ENCODE data around the gene AIFM3.
"Not testable (repeated sequence)": the region's sequence is repeated elsewhere in the genome, so short reads cannot be mapped to it uniquely, and the experiment has no call there.

Gene AIFM3

DNA sequence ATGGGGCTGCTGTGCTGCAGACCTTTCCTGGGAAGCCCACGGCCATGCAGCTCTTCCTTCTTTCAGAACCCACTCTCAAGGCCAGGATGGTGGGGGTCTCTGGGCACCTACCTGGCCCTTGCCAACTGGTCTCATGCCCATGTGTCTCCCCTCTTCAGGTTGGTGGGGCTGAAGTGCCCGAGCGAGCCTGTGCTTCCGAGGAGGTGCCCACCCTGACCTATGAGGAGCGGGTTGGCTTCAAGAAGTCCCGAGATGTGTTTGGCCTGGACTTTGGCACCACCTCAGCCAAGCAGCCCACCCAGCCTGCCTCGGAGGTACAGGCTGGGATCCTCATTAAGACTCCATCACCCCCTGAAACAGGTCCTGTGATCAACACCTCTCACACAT is 25.0 kb downstream of the AIFM3 start:
- no peak for DNase-seq (ENCODE audit: low spot score)

DNA sequence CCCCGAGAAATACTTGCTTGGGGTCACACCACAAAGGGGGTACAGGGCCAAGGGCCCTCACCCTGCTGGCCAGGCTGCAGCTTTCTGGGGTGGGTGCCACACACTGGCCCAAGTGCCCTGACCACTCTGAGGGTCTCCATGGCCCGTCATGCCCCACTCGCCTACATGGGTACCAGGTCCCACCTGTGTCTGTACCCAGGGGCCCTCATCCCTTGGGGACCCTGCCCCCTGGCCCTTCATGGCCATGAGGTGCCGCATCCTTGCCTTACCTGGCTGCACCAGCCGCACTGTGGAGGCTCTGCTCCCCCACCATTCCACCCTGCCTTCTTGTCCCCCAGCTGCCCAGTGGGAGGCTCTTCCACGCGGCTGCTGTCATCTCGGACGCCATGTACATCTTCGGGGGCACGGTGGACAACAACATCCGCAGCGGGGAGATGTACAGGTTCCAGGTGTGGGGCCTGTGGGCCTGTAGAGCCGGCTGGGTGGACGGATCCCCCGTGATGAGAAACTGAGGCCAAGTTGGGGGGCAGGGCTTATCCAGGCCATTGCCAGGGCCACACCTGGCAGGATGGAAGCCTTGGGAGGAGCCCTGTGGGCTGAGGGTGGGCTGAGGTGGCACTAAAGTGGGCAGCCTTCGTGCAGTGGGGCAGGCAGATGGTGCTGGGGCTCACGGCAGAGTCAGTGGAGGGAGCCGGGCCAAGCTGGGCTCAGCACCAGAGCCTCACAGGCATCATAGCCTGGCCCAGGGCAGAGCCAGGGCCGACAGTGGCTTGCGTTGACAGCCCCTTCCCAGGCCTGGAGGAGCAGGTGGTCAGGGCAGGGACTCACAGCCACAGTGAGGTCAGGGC is 25.6 kb downstream of the AIFM3 start:
- no peak for DNase-seq (ENCODE audit: low spot score)

DNA sequence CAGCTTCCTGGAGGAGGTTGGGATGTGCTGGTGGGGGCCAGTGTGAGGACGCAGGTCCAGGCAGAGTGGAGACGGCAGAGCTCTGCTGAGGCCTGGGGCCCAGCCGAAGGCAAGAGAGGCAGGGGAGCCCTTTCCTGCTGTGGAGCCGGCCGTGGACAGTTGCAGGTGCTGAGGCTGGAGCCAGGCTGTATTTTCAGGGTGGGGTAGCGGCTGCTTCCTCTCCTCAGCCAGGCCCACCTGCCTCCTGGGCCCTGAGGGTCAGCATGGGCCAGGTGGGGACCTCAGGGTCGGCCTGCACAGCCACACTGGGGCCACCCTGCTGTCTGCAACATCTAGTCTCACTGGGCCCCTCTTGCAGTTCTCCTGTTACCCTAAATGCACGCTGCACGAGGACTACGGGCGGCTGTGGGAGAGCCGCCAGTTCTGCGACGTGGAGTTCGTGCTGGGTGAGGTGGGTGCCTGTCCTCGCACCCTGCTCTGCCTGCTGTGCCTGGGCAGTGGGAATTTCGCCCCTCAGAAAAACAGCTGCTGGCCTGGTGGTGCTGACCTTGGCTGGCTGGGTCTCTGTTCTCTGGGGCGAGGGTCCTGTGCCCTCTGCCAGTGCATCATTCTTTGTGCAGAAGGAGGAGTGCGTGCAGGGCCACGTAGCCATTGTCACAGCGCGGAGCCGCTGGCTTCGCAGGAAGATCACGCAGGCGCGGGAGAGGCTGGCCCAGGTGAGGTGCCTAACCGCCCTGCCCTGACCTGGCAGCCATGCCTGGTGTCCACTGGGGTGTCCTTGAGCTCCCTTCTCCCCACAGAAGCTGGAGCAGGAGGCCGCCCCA is 26.5 kb downstream of the AIFM3 start:
- DNase-seq (ENCODE audit: low spot score) = no peak

DNA sequence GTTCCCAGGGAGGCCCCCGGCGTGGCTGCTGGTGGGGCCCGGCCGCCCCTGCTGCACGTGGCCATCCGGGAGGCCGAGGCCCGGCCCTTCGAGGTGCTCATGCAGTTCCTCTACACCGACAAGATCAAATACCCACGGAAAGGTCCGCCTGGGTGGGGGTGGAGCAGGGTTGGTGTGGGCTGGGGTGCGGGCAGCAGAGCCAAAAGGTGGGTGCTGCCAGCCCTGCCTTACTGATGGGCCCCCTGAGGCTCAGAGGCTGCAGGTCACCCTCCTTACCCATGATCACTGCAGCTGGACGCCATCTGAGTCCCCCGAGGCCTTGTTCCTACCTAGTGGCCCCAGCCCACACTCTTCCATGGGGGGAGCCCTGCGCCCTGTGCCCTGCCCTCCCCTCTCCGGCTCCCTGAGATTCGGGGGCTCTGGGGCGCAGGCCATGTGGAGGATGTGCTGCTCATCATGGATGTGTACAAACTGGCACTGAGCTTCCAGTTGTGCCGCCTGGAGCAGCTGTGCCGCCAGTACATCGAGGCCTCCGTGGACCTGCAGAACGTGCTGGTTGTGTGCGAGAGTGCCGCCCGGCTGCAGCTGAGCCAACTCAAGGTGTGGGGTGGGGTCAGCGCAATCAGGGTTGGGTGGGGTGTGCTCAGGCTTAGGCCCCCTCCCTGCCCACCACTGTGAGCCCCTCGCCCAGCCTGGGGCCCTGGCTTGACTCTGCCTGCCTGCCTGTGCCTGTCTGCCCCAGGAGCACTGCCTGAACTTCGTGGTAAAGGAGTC is 27.3 kb downstream of the AIFM3 start:
- no peak for DNase-seq (ENCODE audit: low spot score)

DNA sequence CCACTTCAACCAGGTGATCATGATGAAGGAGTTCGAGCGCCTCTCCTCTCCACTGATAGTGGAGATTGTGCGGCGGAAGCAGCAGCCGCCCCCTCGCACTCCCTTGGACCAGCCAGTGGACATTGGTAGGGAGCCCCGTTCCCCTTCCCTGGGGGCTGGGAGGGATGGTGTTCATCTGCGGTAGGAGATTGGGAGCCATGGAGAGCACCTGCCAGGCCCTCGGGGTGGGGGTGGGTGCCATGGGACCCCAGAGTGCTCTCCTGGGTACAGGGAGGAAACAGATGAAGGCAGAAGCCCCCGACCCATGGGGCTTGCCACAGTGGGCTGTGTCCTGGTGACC is 27.8 kb downstream of the AIFM3 start:
- no peak for DNase-seq (ENCODE audit: low spot score)

DNA sequence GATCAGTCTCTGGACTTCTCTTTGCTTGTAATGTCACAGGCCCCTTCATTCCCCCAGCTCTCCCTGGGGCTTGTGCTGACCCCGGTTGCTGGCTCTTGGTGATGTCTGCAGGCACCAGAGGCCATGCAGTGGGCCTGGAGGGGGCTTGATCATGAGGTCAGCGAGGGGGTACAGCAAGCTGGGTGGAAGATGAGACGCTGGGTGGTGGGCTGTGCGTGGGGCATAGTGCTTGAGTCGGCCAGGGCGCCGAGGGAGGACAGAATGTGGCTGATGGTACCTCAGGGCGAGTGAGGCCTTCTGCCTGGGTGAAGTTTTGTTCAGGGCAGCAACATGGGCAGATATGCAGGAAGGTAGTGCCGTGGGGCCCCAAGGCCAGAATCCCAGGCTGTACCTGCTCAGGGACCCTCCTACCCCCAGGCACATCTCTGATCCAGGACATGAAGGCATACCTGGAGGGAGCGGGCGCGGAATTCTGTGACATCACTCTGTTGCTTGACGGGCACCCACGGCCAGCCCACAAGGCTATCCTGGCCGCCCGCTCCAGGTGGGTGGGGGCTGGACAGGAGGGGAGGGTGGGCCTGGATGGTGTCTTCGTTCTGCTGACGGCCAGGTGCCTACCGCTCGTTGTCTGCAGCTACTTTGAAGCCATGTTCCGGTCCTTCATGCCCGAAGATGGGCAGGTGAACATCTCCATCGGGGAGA is 28.4 kb downstream of the AIFM3 start:
- no peak for DNase-seq (ENCODE audit: low spot score)

DNA sequence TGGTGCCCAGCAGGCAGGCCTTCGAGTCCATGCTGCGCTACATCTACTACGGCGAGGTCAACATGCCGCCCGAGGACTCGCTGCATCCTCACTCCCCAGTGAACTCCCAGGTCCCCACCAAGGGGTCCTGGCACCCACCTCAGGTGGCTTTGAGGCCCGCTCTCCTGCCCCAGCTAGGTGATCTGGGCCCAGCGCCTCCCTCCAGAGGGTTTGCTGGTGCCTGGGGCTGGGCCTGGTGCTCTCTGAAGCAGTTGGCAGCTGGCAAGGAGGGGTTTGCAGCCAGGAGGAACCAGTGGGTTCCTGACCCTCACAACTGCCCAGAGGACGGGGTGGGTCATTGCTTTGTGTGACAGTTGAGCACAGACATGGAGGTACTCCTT is 29.0 kb downstream of the AIFM3 start:
- no peak for DNase-seq (ENCODE audit: low spot score)

DNA sequence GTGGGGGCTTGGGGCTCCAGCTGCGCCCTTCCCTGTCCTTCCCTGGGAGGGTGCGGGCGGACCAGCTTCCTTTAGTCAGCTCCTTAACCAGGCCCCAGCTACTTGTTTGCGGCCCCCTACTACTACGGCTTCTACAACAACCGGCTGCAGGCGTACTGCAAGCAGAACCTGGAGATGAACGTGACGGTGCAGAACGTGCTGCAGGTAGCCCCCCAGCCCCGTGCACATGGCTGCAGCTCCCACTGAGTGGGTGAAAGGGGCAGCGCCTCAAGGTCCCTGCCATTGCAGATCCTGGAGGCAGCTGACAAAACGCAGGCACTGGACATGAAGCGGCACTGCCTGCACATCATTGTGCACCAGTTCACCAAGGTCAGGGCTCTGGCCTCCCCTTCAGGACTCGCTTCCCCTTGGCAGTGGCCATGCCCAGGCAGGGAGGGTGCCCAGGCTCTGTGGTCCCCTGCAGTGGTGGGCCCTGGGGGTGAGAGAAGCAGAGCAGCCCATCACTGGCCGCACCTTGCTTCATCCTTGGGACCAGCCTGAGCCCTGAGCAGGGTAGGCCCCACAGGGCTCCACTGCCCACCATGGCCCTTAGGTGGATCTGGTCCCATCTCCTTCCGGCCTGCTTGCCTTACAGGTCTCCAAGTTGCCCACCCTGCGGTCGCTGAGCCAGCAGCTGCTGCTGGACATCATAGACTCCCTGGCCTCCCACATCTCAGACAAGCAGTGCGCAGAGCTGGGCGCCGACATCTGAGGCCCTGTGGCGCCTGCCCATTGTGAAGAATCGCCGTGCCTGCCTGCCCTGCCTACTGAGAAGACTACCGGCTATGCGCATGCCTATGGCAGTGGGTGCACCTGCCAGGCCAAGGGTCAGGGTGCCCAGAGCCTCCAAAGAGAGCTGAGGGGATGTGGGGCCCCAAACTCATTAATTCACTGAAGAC is 29.8 kb downstream of the AIFM3 start:
- no peak for DNase-seq (ENCODE audit: low spot score)

DNA sequence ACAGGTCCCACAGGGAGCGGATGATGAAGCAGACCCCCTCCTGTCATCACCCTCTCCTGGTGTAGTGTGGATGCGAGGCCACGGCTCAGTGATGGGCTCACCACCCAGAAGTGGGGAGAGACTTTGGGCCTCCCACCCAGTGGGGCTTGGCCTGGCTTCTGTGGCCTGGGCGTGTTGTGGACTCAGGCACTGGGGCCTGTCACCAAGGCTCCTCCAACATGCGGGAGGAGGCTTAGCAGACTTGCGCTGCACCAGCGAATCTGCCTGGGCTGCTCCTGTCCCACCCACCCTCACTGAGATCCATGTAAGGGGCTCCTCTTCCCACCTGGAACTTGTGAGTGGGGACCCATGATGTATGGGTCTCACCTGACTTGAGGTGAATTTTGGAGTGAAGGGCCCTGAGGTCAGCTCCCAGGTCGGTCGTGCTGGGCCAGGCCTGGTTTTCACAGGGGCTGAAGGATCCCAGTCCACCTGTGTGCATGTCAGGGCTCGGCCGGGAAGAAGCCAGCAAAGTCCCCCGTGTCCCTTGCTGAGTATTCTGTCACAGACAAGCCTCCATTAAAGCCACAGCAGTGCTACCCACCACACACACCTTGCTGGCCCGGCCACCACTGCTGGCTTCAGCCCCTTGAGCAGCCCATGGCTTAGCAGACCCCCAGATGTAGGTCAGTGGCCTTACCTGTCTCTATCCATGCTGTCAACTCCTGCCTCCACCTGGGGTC is 30.6 kb downstream of the AIFM3 start:
- no peak for DNase-seq (ENCODE audit: low spot score)

DNA sequence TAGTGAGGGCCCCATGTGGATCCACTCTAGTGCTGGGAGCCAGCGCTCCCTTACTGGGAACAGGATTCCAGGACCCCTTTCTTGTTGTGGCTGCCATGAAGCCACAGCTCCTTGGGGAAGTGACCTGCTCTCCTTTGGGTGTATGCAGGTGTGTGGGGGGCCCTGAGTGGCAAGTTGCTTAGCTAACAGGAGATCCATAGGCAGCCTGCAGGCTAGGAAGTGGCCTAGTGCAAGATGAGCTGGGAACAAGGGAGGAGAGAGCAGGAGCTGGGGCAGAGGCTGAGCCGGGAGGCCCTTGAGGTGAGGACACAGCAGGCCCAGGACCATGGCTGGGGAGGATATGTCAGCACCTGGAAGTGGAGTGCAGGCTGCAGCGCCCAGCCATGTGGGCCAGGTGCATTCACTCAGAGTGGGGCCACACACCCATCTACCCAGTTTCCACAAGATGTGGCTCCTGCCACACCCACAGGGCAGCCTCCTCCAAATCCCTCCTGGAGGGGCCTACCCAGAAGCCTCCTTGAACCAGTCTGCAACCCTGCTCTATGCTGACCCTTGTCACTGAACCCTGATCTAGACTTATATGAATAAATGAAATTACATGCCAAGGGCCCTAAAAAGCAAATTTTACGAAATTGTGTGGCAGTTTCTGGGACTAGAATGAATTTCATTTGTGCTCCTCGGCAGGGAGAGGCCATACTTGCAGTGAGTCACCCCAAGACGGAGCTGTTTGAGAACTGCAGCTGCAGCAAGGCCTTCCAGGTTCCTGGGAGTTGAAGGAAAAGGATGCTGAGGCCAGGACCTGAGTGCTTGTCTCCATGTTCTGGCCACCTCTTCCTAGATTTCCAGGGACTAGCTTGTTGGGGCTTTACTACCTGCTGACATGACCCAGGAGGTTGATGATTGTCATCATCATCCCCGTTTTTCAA is 31.6 kb downstream of the AIFM3 start:
- DNase-seq (ENCODE audit: low spot score) = no peak

DNA sequence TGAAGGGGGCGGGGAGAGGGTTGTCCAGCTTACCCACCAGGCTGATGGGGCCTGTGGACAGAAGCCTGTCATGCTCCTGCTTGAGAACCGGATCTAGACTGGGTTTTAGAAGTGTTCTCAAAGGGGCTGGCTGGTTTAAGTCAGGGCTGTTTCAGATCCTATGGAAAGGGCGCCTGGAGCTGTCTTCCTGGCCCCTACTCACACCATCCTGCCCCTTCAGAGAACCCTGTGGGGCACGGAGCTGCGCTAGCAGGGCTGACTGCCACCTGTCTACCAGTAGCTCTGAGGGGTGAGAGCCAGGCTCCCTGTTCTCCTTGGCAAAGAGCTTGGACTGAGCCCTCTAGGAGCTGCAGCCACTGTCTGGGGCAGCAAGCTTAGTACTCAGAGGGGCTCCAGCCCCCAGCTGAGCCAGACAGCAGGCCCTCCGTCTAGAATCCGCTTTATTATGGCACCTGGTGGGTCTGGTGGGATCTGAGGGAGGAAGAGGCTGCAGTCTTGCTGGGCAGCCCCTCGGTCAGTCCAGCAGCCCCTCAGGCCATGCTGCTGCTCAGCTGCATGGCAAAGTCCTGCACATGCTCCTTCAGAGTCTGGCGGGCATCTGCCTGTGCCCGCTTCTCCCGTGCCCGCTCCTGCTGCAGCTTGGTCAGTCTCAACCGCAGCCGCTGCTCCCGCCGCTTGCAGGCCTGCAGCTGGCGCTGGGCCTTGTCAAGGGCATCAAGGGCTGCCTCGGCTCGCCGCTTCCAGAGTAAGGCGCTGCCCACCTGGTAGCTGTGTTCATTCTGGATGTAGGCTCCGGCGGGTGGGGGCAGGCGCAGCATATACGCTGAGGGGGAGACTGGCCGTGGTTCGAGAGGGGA is 32.5 kb downstream of the AIFM3 start:
- no peak for DNase-seq (ENCODE audit: low spot score)

DNA sequence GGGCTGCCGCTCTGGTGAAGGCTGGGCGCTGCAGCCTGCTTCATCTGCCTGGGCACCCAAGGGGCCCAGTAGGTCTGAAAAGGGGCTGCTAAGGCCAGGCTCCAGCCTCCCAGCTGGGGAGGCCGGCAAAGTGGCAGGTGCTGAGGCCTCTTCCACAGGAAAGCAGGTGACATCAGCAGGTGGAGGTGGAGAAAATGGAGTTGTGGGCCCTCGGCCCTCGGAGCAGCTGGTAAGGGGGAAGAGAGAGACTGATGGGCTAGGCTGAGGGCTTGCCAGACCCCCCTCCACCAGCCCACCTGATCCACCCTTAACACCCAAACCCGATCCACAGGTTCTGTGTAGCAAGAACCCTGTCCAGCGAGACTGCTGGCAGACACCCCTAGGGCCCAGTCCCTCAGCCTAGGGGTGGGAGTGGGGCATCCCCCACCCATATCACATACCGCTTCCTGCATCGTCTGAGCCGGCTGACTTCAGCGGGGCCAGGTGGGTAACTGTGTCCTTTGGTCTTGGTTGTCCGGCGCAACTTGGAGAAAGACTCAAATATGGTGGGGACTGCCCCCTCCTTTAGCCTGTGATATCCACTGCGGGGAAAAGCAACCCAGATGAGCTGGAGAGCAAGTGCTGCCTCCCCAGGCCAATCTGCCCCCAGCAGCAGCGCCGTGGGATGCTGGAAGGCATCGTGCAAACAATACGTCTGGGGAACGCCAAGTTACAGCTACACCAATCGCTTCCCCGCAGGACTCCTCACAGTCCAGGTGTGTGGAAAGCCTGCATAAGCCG is 33.3 kb downstream of the AIFM3 start:
- no peak for DNase-seq (ENCODE audit: low spot score)

DNA sequence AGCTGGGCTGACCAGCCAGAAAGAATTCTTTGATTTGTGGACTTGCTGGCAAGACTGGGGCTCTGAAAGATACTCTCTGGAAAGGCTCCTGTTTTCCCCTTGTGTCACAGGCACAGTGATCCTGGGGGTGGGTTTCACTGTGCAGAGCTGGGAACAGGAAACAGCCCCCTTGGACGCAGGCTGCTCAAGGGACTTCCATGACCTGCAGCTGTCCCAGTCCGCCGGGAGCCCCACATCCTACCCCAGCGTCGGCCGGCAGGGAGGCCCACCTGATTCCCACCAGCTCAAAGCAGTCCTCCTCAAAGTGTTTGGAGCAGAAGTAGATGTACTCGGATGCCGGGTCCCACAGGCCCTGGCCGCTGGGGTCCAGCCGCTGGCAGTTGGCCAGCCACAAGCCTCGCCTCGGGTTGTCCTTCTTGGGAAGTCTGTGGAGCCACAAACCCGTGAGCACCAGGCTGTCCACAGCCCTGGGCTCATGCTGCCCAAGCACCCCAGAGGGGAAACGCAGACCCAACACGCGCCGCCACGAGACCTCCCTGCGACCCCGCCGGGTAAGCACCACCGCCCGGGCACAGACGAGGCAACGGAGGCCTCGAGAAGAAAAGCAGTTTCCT is 34.0 kb downstream of the AIFM3 start:
- no peak for DNase-seq (ENCODE audit: low spot score)

DNA sequence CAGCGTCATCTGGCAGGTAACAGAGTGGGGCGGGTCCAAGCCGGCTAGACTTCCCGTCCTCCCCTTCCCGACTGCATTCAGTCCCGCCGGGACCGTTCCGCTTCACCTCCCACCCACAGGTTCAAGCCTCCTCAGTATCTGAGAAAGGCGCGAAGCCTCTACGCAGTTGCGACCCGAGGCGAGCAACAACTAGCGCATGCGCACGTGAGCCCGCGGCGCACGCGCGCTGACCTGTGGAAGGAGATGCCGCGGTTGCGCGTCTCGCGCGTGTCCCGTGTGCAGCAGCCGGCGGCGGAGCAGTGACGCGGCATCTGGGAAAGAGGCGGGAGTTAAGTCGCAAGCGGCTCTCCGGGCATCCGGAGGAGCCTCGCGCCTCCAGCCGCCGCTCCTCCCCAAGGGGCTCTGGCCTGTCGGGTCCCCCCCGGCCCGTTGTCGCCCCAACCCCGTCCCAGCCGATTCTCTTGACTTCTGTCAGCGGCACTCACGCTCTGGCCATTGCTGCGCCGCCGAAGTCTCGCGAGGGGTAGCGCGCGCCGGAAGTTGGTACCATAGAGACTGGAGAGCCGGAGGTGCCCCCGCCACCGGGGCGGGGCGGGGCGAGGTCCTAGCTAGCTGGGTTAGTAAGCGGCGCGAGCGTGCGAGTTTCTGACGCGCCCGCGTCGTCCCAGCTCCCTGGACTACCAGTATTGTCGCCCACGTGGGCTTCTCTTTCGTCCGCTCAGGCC is 34.7 kb downstream of the AIFM3 start, which contains the start of gene THAP7:
THAP7 (minus strand) TSS at position 518 of the 725 bp plus-strand sequence; CDS start at position 311, 207 bp downstream.
- DNase-seq (ENCODE audit: low spot score) = peak; percentile 96

DNA sequence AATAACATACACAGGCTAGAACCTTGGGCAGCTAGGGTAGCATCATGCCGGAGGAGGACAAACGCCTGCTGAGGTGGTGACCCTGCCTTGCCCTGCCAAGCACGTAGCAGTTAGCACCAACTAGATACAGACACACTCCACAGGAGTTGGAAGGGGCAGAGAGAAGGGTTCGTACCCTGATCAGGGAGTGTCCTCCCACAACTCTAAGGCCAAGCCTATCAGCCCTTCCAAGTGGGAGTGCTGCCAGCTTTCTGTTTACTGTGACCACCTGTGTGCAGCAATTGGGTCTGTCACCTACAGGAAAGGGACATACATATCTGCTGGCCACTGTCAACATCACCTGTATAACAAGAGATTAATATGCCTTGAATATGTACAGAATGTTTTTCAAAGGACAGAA is 36.7 kb downstream of the AIFM3 start:
- DNase-seq (ENCODE audit: low spot score) = no peak

DNA sequence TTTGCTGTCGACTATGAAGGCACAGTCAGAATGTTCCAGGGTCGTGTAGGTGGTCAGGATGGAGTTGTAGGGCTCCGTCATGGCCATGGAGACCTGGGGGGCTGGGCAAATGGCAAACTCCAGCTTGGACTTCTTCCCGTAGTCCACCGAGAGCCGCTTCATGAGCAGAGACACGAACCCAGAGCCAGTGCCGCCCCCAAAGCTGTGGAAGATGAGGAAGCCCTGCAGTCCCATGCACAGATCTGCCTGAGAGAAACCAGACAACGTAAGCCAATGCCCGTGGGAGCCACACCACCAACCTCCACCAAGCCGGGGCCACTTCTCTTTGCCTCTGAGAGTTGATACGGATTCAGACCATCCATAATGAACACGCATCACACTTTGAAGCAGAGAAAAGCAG is 42.2 kb downstream of the AIFM3 start:
- not testable (repeated sequence) for DNase-seq (ENCODE audit: low spot score)

Measured in ecto neural progenitor cell (in vitro differentiated cells).